Neural cell (in vitro differentiated cells): Measurements from ENCODE around the gene RTP2.

Experiments
- CTCF ChIP-seq: fragments of 450-650 bp; IDR thresholded peaks from 2 replicates; pipeline ENCODE4 v1.5.1; 2014; ENCODE audit warnings: antibody characterized with exemption, mild to moderate bottlenecking, moderate library complexity; ENCODE audit not compliant: poor library complexity, severe bottlenecking
- EZH2 ChIP-seq: fragments of 200-600, 300-800 bp; shearing (Covaris generic), sonication (generic); IDR thresholded peaks from 2 replicates; pipeline ENCODE4 v1.6.1; 2014; ENCODE audit warnings: antibody characterized with exemption, low read length, borderline replicate concordance, mild to moderate bottlenecking; ENCODE audit not compliant: insufficient read depth, poor library complexity, severe bottlenecking
- POLR2AphosphoS5 ChIP-seq: IDR thresholded peaks from 2 replicates; pipeline ENCODE4 v1.6.1; 2012
- RAD21 ChIP-seq: fragments of 450-650 bp; conservative IDR thresholded peaks from 2 replicates; pipeline ENCODE4 v1.6.1; 2014; ENCODE audit warnings: antibody characterized with exemption, mild to moderate bottlenecking, moderate library complexity
- TAF1 ChIP-seq: IDR thresholded peaks from 2 replicates; pipeline ENCODE4 v1.6.1; 2012; ENCODE audit warnings: low read depth

GRCh38 chr3:187722206-187722612 is 19.9 kb upstream of the RTP2 start:
- no peak for TF ChIP-seq CTCF
- TF ChIP-seq TAF1: no peak
- TF ChIP-seq POLR2AphosphoS5: no peak
- no peak for TF ChIP-seq EZH2
- TF ChIP-seq RAD21: no peak
